Peyer's patch (tissue), 4 donors: ENCODE results near the gene NOX5.

ENCODE experiments used
- POLR2A ChIP-seq, 2 donors: fragments of 450-650 bp; IDR thresholded peaks; one replicate each; pipeline ENCODE4 v1.5.1; 2017; ENCODE audit warnings: antibody characterized with exemption in 2 of 2, mild to moderate bottlenecking in 2 of 2, moderate library complexity in 2 of 2
- TF ChIP-seq, protein P1 (sequence below), 6 experiments: fragments of 450-650 bp in 4 of 6; fragments of 200-600 bp in 2 of 6; sonication (generic) in 1 of 6; IDR thresholded peaks; one replicate each; pipeline ENCODE4 v1.5.1; 2017 to 2019; ENCODE audit warnings: antibody characterized with exemption in 6 of 6, mild to moderate bottlenecking in 3 of 6, moderate library complexity in 1 of 6

DNA sequence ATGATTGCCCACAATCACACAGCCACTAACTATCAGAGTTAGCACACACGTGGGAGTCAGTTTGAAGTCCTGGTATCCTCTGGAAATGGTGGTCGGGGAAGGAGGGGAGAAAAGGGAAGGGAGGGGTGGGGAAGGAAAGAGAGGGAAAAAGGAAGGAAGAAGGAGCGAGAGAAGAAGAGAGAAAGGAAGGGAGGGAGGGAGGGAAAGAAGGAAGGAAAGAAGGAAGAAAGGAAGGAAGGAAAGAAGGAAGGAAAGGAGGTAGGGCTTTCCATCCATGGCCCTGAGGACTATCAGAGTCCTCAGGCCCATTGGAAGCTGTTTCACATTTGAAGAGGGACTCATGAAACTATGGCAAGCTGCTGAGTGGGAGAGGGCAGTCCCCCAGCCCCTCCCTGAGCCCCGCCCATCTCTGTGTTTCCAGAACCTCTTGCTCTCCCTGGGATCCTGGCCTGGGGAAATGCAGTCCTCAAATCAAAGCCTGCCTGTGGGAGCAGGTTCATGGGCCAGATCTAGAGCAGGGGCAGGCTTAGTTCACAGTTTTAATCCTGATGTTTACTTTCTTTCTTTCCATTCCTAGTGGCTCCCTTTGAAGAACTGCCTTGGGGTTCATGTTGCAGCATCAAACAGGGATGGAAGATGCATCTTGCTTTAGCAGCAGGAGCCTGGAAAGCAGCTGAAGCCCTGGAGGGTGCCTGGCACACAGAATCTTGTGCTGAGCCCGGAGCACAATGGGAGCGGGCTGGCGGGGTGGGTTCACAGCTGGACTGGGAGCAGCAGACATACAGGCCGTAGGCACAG is 79.8 kb downstream of the NOX5 start:
- TF ChIP-seq POLR2A (IDR thresholded peaks at IDR 0.05), result no peak
- TF ChIP-seq, protein P1, sequence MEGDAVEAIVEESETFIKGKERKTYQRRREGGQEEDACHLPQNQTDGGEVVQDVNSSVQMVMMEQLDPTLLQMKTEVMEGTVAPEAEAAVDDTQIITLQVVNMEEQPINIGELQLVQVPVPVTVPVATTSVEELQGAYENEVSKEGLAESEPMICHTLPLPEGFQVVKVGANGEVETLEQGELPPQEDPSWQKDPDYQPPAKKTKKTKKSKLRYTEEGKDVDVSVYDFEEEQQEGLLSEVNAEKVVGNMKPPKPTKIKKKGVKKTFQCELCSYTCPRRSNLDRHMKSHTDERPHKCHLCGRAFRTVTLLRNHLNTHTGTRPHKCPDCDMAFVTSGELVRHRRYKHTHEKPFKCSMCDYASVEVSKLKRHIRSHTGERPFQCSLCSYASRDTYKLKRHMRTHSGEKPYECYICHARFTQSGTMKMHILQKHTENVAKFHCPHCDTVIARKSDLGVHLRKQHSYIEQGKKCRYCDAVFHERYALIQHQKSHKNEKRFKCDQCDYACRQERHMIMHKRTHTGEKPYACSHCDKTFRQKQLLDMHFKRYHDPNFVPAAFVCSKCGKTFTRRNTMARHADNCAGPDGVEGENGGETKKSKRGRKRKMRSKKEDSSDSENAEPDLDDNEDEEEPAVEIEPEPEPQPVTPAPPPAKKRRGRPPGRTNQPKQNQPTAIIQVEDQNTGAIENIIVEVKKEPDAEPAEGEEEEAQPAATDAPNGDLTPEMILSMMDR (IDR thresholded peaks at IDR 0.05), result no peak
